Activated B cell treated with CpG ODN at 0.5 μM for 24 hours (primary cell): ENCODE measurements around the gene PCDHGC5. TPM values are rescaled to one million over a fixed set of nuclear protein-coding genes. Genes with fewer than 3 reads are reported as not detected.

ENCODE experiments used
- ATAC-seq: fragments of 200-7000 bp; cut with Tn5 transposase; one replicate; pipeline ENCODE4 v1.10.0; 2021; ENCODE audit warnings: low read depth, mild to moderate bottlenecking, moderate library complexity
- CTCF ChIA-PET: fragments of 350-600 bp; sonication (Branson Sonifier 250); formaldehyde crosslinking; loops from one replicate; lab custom pipeline; 2021; ENCODE audit warnings: antibody characterized with exemption; lab: Charles Lee
- POLR2A ChIA-PET: fragments of 350-600 bp; sonication (Branson Sonifier 250); formaldehyde crosslinking; loops from one replicate; lab custom pipeline; 2021; ENCODE audit warnings: antibody characterized with exemption; lab: Charles Lee
- DNase-seq: peaks from one replicate; pipeline ENCODE4 v3.0.0; 2022
- H3K27ac Mint-ChIP-seq: one replicate; pipeline ENCODE4 v1.8.0; 2020; ENCODE audit warnings: mixed read lengths
- H3K27me3 Mint-ChIP-seq: one replicate; pipeline ENCODE4 v1.8.0; 2021; ENCODE audit warnings: mixed read lengths
- H3K36me3 Mint-ChIP-seq: one replicate; pipeline ENCODE4 v1.8.0; 2021; ENCODE audit warnings: low read depth, mixed read lengths
- H3K4me1 Mint-ChIP-seq: one replicate; pipeline ENCODE4 v1.8.0; 2021; ENCODE audit warnings: mixed read lengths
- H3K4me3 Mint-ChIP-seq: one replicate; pipeline ENCODE4 v1.8.0; 2020; ENCODE audit warnings: mild to moderate bottlenecking, mixed read lengths
- H3K9me3 Mint-ChIP-seq: one replicate; pipeline ENCODE4 v1.8.0; 2020; ENCODE audit warnings: mixed read lengths
- CTCF ChIP-seq: fragments of 200-600 bp; IDR thresholded peaks from one replicate; pipeline ENCODE4 v1.8.0; 2022; ENCODE audit warnings: antibody characterized with exemption, mild to moderate bottlenecking
- intact Hi-C: fragments of 100-400 bp; cut with micrococcal nuclease; formaldehyde crosslinking; loops from one replicate; pipeline ENCODE4 v1.15.1; 2024
- total RNA-seq: library from RNA; stranded (reverse); gene quantifications from 2 replicates; pipeline ENCODE4 v1.2.3, GENCODE V29; 2022

The PCDHGC5 gene
- total RNA-seq, 1 donor from 2014 or later: 0.38 TPM

DNA sequence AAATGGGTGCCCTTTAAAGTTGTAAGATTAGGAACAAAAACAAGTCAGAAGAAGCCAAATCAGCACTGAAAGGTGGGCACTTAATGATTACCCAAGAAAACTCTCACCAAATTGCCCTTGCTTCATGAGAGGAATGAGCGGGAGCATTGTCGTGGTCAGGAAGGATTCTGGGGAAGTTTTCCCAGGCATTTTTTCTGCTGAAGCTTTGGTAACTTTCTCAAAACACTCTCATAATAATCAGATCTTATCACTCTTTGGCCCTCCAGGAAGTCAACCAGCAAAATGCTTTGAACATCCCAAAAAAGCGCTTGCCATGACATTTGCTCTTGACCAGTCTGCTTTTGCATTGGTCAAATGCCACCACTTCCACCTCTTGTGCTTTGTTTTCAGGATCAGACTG lies 23.5 kb upstream of the PCDHGC5 start:
- Mint-ChIP-seq H3K27ac (no peak overlapping the region), H3K27me3 (peaks cover 3% of the 10 kb centered on the region), H3K4me1 (no peaks in the 10 kb centered on the region), H3K36me3 (no peaks in the 10 kb centered on the region), H3K4me3 (no peak overlapping the region), H3K9me3 (peaks cover 2% of the 10 kb centered on the region)
- ATAC-seq (no peak), DNase-seq (no peak)
- TF ChIP-seq CTCF: no peak
- CTCF ChIA-PET: interaction anchor here (0.9 to 1.1 kb wide), 2 partner anchors 10 to 13 kb away, joined by 4 read pairs; partner anchors contain the start of gene PCDHGC3
- POLR2A ChIA-PET: no interaction called here
- intact Hi-C loops: no loop called here

GRCh38 chr5:141475625-141476131 lies 13.2 kb upstream of the PCDHGC5 start, which contains the start of gene PCDHGC3:
Gene PCDHGC3, plus strand, starts transcription at chr5:141475966. Its CDS starts 151 bp downstream, at chr5:141476117.
- DNase-seq: no peak
- CTCF ChIA-PET: interaction anchor here (0.6 to 4.6 kb wide), 15 partner anchors 10 to 89 kb away, joined by 3 to 59 read pairs (median 5); partner anchors contain the start of genes PCDHGA10, PCDHGA12 and PCDHGB6
- POLR2A ChIA-PET: interaction anchor here (1.1 to 1.2 kb wide), 3 partner anchors 10 to 88 kb away, joined by 3 to 5 read pairs (median 4); no protein-coding TSS in a partner anchor
- H3K4me1 Mint-ChIP-seq: peaks cover 28% of the 10 kb centered on the region
- H3K9me3 Mint-ChIP-seq: no peaks in the 10 kb centered on the region
- peak; percentile 96 for ATAC-seq
- H3K27ac Mint-ChIP-seq: peak within 1 kb of the TSS; percentile 32
- intact Hi-C loops: loop anchor here (1.0 to 2.0 kb wide), 6 partner anchors 9 to 83 kb away; partner anchors contain the start of gene PCDHGA12
- TF ChIP-seq CTCF: no peak
- peaks cover 2% of the 10 kb centered on the region for H3K36me3 Mint-ChIP-seq
- H3K27me3 Mint-ChIP-seq: peaks cover 32% of the 10 kb centered on the region
- peak within 1 kb of the TSS; percentile 93 for H3K4me3 Mint-ChIP-seq

DNA sequence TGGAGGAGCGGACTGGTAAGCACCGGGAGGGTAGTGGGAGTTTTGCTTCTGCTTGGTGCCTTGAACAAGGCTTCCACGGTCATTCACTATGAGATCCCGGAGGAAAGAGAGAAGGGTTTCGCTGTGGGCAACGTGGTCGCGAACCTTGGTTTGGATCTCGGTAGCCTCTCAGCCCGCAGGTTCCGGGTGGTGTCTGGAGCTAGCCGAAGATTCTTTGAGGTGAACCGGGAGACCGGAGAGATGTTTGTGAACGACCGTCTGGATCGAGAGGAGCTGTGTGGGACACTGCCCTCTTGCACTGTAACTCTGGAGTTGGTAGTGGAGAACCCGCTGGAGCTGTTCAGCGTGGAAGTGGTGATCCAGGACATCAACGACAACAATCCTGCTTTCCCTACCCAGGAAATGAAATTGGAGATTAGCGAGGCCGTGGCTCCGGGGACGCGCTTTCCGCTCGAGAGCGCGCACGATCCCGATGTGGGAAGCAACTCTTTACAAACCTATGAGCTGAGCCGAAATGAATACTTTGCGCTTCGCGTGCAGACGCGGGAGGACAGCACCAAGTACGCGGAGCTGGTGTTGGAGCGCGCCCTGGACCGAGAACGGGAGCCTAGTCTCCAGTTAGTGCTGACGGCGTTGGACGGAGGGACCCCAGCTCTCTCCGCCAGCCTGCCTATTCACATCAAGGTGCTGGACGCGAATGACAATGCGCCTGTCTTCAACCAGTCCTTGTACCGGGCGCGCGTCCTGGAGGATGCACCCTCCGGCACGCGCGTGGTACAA lies 12.6 kb upstream of the PCDHGC5 start:
- TF ChIP-seq CTCF: no peak
- DNase-seq (no peak), ATAC-seq (peak; percentile 15)
- Mint-ChIP-seq H3K36me3 (peaks cover 2% of the 10 kb centered on the region), H3K27ac (peak overlapping the region; percentile 32), H3K9me3 (no peaks in the 10 kb centered on the region), H3K27me3 (peaks cover 37% of the 10 kb centered on the region), H3K4me3 (peak overlapping the region; percentile 93), H3K4me1 (peaks cover 28% of the 10 kb centered on the region)
- CTCF ChIA-PET: interaction anchor here (0.7 to 4.6 kb wide), 13 partner anchors 10 to 88 kb away, joined by 3 to 59 read pairs (median 5); partner anchors contain the start of genes PCDHGA10, PCDHGA12 and PCDHGB6
- intact Hi-C loops: loop anchor here (1.0 to 2.0 kb wide), 4 partner anchors 8 to 46 kb away; partner anchors contain the start of gene PCDHGA12
- POLR2A ChIA-PET: interaction anchor here (1.1 to 1.2 kb wide), 3 partner anchors 47 to 87 kb away, joined by 3 to 5 read pairs (median 4); no protein-coding TSS in a partner anchor

- POLR2A ChIA-PET: interaction anchor here (1.1 kb wide), 1 partner anchor 46 kb away, joined by 3 read pairs; no protein-coding TSS in a partner anchor
- no peak for DNase-seq
- peak overlapping the region; percentile 93 for H3K4me3 Mint-ChIP-seq
- no peak overlapping the region for H3K27ac Mint-ChIP-seq
- no peaks in the 10 kb centered on the region for H3K9me3 Mint-ChIP-seq
- intact Hi-C loops: loop anchor here (2.0 kb wide), 3 partner anchors 16 to 46 kb away; partner anchors contain the start of gene PCDHGA12
- ATAC-seq: no peak
- H3K4me1 Mint-ChIP-seq: peaks cover 28% of the 10 kb centered on the region
- H3K27me3 Mint-ChIP-seq: peaks cover 37% of the 10 kb centered on the region
- no peak for TF ChIP-seq CTCF
- H3K36me3 Mint-ChIP-seq: peaks cover 2% of the 10 kb centered on the region
- CTCF ChIA-PET: interaction anchor here (0.8 to 4.6 kb wide), 5 partner anchors 36 to 87 kb away, joined by 3 to 59 read pairs (median 7); no protein-coding TSS in a partner anchor
Observed at GRCh38 chr5:141477044-141477575, 11.8 kb upstream of the PCDHGC5 start.
